RWPE1 (cell line): ENCODE results near the gene METTL25.

Experiments used
- CTCF ChIA-PET: fragments of 350-600 bp; sonication (Branson Sonifier 250); formaldehyde crosslinking; extraction: SDS; loops from one replicate; lab custom pipeline; 2021; lab: Yijun Ruan, JAX
- POLR2A ChIA-PET: fragments of 400-600 bp; formaldehyde crosslinking; extraction: SDS; loops from one replicate; lab custom pipeline; 2020; ENCODE audit warnings: antibody characterized with exemption; ENCODE audit not compliant: low non-redundant PET; lab: Yijun Ruan, JAX
- DNase-seq: peaks from one replicate; pipeline ENCODE4 v3.0.0; 2012; ENCODE audit warnings: low spot score
- H3K27ac ChIP-seq: fragments of 450-650 bp; 2 replicates; pipeline ENCODE4 v1.5.1; 2017
- TF ChIP-seq, protein P1 (sequence below): fragments of 450-650 bp; conservative IDR thresholded peaks from 2 replicates; pipeline ENCODE4 v1.5.1; 2017; ENCODE audit warnings: low read depth, mild to moderate bottlenecking

The METTL25 gene

DNA sequence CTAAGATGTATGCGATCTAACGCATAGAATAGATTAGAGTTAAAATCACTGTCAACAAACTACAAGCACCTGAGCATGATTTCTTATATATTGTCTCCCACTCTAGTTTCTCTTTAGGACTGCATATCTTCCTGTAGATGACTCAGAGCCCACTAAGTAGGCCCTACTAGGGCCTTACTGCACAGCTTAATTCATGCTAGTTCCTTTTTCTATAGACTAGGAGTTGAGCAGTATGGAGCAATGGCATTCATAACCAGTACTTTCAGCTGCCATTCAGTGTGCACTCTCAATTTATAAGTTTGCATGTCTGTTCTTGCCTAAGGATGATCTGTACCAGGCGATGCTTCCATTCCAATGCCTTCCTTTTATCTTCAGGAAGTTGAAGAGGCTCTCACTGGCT is 103.5 kb downstream of the METTL25 start:
- peak; percentile 28 for DNase-seq
- TF ChIP-seq, protein P1, sequence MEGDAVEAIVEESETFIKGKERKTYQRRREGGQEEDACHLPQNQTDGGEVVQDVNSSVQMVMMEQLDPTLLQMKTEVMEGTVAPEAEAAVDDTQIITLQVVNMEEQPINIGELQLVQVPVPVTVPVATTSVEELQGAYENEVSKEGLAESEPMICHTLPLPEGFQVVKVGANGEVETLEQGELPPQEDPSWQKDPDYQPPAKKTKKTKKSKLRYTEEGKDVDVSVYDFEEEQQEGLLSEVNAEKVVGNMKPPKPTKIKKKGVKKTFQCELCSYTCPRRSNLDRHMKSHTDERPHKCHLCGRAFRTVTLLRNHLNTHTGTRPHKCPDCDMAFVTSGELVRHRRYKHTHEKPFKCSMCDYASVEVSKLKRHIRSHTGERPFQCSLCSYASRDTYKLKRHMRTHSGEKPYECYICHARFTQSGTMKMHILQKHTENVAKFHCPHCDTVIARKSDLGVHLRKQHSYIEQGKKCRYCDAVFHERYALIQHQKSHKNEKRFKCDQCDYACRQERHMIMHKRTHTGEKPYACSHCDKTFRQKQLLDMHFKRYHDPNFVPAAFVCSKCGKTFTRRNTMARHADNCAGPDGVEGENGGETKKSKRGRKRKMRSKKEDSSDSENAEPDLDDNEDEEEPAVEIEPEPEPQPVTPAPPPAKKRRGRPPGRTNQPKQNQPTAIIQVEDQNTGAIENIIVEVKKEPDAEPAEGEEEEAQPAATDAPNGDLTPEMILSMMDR = no peak
- H3K27ac ChIP-seq = no peak overlapping the region
- CTCF ChIA-PET = no interaction called here
- POLR2A ChIA-PET = no interaction called here

DNA sequence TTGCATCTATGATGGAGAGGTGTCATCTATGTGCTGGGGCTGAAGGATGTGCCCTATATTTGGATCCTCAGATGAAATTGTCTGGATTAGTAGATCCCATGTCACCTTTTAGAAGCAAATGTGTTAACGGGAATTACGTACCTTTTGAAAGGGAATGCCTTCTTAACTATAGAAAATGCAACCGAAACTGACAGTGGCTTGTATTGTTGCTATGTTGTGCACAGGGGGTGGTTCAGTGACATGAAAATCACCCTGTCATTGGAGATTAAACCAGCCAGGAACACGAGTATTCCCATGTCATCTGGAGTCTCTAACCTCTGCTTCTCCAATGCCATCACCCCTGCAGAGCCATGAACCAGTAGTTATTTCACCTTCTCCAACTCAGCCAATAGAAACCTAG is 110.2 kb downstream of the METTL25 start:
- ChIA-PET POLR2A (no interaction called here), CTCF (no interaction called here)
- DNase-seq = no peak
- TF ChIP-seq, protein P1 = no peak
- H3K27ac ChIP-seq = no peak overlapping the region

GRCh38 chr12:82470906-82471512 is 112.7 kb downstream of the METTL25 start:
- ChIA-PET POLR2A (no interaction called here), CTCF (no interaction called here)
- DNase-seq = no peak
- TF ChIP-seq, protein P1 = no peak
- no peak overlapping the region for H3K27ac ChIP-seq

DNA sequence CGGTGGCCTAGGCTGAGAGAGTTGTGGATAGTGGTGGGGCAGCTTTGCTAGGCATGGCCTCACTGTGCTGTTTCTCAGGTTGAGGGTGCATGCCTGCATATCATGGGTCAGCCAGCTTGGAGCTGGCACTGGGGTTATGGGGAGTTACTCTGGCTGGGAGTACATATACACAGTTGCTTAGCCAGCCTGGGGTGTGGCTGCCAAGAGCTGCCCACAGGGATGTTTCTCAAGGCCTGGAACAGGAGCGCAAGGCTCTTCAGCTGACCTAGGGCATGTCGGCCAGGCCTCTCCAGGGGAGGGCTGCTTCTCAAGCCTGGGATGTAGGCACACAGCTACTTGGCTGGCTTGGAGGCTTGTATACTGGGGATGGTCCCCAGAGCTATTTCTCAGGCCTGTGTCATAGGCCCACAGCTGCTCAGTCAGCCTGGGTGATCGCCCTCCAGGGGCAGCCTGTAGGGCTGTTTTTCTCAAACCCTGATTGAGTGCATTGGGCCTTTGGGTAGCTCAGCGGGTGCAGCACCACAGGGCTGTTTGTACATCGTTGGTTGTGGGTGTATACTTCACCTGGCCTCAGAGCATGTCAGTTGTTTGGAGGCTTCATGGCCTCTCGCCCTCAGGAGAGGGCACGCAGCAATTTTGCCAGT is 114.9 kb downstream of the METTL25 start:
- no peak overlapping the region for H3K27ac ChIP-seq
- POLR2A ChIA-PET = no interaction called here
- CTCF ChIA-PET = interaction anchor here (0.6 kb wide), 1 partner anchor 27 kb away, joined by 3 read pairs; no protein-coding TSS in a partner anchor
- TF ChIP-seq, protein P1 = no peak
- no peak for DNase-seq

DNA sequence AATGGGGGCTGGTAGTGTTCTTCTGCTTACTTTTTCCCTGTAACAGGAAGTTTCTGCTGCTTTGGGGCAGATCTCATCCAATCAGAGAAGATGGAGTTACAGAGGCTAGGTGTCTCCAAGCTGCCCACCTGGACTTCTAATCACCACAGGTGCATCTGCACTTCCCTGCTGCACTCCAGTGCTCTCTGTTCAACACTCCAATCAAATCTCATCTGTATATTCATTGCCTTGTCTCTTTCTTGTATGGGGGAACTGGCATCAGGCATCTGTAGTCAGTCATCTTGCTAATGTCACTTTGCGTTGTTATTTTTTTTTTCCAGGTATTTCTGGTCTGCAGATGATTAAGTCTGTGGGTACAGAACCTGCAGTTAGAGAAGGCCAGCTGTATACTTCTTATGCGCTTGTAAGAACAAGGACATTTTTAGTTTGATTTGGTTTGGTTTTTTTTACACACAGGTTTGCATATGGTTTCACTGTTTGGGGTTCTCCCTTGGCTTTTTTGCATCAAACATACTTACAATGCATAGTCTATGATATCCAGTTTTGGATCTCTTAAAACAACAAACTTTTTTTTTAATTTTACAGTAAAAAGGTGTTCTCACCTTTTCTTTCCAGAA is 116.0 kb downstream of the METTL25 start:
- TF ChIP-seq, protein P1 = no peak
- no peak for DNase-seq
- POLR2A ChIA-PET = no interaction called here
- CTCF ChIA-PET = interaction anchor here (0.6 kb wide), 1 partner anchor 463 kb away, joined by 5 read pairs; no protein-coding TSS in a partner anchor
- H3K27ac ChIP-seq = no peak overlapping the region

DNA sequence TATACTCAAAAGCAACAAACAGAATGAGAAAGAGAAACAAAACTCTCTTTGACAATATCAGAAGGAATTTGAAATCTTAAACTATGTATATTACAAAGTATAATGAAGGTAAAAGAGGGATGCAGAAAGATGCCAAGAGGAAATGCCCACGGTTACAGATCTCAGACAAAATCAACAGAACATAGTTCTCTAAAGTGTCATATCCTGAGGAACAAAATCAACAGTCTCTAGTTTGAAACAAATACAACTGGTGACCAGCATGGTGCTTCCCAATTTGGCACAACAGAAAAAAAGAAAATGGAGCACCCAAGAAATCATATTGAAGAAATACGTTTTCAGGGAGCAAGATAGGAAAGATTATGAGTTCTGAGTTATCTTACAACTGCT is 116.5 kb downstream of the METTL25 start:
- POLR2A ChIA-PET = no interaction called here
- TF ChIP-seq, protein P1 = no peak
- CTCF ChIA-PET = no interaction called here
- no peak overlapping the region for H3K27ac ChIP-seq
- DNase-seq = no peak
